Neural crest cell (in vitro differentiated cells): ENCODE measurements around the gene CHCHD6. TPM values are rescaled to one million over a fixed set of nuclear protein-coding genes. Genes with fewer than 3 reads are reported as not detected.
"Not testable (repeated sequence)": the region's sequence is repeated elsewhere in the genome, so short reads cannot be mapped to it uniquely, and the experiment has no call there.

Source experiments
- DNase-seq: peaks from one replicate; pipeline ENCODE4 v3.0.0; 2021; ENCODE audit warnings: low read depth, mixed read lengths, low spot score
- H3K27ac Mint-ChIP-seq: one replicate; pipeline ENCODE4 v1.8.0; 2021; ENCODE audit warnings: mild to moderate bottlenecking, mixed read lengths; ENCODE audit not compliant: unreplicated experiment
- H3K27me3 Mint-ChIP-seq: 2 replicates; pipeline ENCODE4 v1.8.0; 2021; ENCODE audit warnings: low read depth, mild to moderate bottlenecking, mixed read lengths
- H3K36me3 Mint-ChIP-seq: 2 replicates; pipeline ENCODE4 v1.8.0; 2021; ENCODE audit warnings: low read depth, mild to moderate bottlenecking, mixed read lengths
- H3K4me1 Mint-ChIP-seq: 2 replicates; pipeline ENCODE4 v1.8.0; 2021; ENCODE audit warnings: mixed read lengths
- H3K4me3 Mint-ChIP-seq: one replicate; pipeline ENCODE4 v1.8.0; 2021; ENCODE audit warnings: mild to moderate bottlenecking, mixed read lengths
- H3K9me3 Mint-ChIP-seq: 2 replicates; pipeline ENCODE4 v1.8.0; 2021; ENCODE audit warnings: mixed read lengths
- total RNA-seq: library from RNA; stranded (reverse); gene quantifications from 2 replicates; pipeline ENCODE4 v1.2.1, GENCODE V29; 2021
- TF ChIP-seq, protein P1 (sequence below): fragments of 200-600 bp; sonication (generic); conservative IDR thresholded peaks from 2 replicates; pipeline ENCODE4 v1.5.0; 2021; ENCODE audit warnings: antibody characterized with exemption, mild to moderate bottlenecking

CHCHD6 gene
- total RNA-seq, 1 donor from 2014 or later, result 32.9 TPM

DNA sequence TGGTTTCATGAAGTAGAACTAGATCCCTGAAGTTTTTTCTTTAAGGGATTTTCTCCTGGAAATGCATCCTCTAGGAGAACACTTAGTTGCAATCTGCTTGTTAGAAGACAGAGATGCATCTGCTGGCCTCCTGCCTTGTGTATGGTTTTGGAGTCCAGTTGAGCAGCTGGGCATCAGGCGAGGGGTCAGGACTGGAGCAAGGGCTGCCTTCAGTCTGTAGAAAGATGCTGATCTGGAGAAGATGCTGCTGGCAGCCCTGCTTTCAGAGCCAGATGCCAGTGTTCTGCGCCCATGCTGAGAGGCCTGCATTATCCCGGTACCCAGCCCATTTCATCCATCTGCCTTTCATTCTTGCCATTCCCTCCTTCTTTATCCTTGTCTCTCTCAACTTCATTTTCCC is 77.4 kb downstream of the CHCHD6 start:
- no peaks in the 10 kb centered on the region for H3K27me3 Mint-ChIP-seq
- peaks cover 37% of the 10 kb centered on the region for H3K4me1 Mint-ChIP-seq
- no peak overlapping the region for H3K27ac Mint-ChIP-seq
- TF ChIP-seq, protein P1, sequence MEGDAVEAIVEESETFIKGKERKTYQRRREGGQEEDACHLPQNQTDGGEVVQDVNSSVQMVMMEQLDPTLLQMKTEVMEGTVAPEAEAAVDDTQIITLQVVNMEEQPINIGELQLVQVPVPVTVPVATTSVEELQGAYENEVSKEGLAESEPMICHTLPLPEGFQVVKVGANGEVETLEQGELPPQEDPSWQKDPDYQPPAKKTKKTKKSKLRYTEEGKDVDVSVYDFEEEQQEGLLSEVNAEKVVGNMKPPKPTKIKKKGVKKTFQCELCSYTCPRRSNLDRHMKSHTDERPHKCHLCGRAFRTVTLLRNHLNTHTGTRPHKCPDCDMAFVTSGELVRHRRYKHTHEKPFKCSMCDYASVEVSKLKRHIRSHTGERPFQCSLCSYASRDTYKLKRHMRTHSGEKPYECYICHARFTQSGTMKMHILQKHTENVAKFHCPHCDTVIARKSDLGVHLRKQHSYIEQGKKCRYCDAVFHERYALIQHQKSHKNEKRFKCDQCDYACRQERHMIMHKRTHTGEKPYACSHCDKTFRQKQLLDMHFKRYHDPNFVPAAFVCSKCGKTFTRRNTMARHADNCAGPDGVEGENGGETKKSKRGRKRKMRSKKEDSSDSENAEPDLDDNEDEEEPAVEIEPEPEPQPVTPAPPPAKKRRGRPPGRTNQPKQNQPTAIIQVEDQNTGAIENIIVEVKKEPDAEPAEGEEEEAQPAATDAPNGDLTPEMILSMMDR, result no peak
- H3K9me3 Mint-ChIP-seq, result peaks cover 2% of the 10 kb centered on the region
- H3K36me3 Mint-ChIP-seq, result peaks cover 12% of the 10 kb centered on the region
- DNase-seq, result no peak
- H3K4me3 Mint-ChIP-seq, result no peak overlapping the region

- DNase-seq, result no peak
- Mint-ChIP-seq H3K36me3 (peaks cover 12% of the 10 kb centered on the region), H3K4me1 (peaks cover 37% of the 10 kb centered on the region), H3K9me3 (peaks cover 2% of the 10 kb centered on the region), H3K27me3 (no peaks in the 10 kb centered on the region), H3K4me3 (no peak overlapping the region), H3K27ac (no peak overlapping the region)
- TF ChIP-seq, protein P1, result no peak
Observed at GRCh38 chr3:126781889-126782491, 78.0 kb downstream of the CHCHD6 start.

GRCh38 chr3:126782536-126782935 is 78.5 kb downstream of the CHCHD6 start:
- H3K4me3 Mint-ChIP-seq, result no peak overlapping the region
- H3K36me3 Mint-ChIP-seq, result peaks cover 12% of the 10 kb centered on the region
- TF ChIP-seq, protein P1, result no peak
- no peak overlapping the region for H3K27ac Mint-ChIP-seq
- no peak for DNase-seq
- peaks cover 2% of the 10 kb centered on the region for H3K9me3 Mint-ChIP-seq
- H3K4me1 Mint-ChIP-seq, result peaks cover 37% of the 10 kb centered on the region
- no peaks in the 10 kb centered on the region for H3K27me3 Mint-ChIP-seq

GRCh38 chr3:126784254-126784653 is 80.2 kb downstream of the CHCHD6 start:
- no peak for DNase-seq
- peaks cover 2% of the 10 kb centered on the region for H3K9me3 Mint-ChIP-seq
- H3K27me3 Mint-ChIP-seq, result no peaks in the 10 kb centered on the region
- peak overlapping the region; percentile 24 for H3K4me3 Mint-ChIP-seq
- peaks cover 18% of the 10 kb centered on the region for H3K36me3 Mint-ChIP-seq
- peaks cover 37% of the 10 kb centered on the region for H3K4me1 Mint-ChIP-seq
- TF ChIP-seq, protein P1, result no peak
- H3K27ac Mint-ChIP-seq, result peak overlapping the region; percentile 9

GRCh38 chr3:126791320-126791719 is 87.3 kb downstream of the CHCHD6 start:
- peaks cover 24% of the 10 kb centered on the region for H3K9me3 Mint-ChIP-seq

DNA sequence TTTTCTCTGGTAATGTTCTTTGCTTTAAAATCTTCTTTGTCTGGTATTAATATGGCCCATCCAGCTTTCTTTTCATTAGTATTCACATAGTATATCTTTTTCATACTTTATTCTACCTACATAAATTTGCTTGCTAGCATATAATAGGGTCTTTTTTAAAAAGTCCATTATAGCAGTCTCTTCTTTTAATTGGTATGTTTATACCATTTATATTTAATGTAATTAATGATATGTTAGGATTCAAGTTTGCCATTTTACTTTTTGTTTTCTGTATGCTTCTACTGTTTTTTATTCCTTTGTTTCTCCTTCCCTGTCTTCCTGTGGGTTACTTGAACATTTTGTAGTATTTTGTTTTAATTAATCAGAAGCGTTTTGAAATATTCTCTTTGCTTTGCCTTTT is 89.0 kb downstream of the CHCHD6 start:
- TF ChIP-seq, protein P1, result no peak
- Mint-ChIP-seq H3K4me1 (no peaks in the 10 kb centered on the region), H3K27ac (no peak overlapping the region), H3K27me3 (no peaks in the 10 kb centered on the region), H3K4me3 (no peak overlapping the region), H3K36me3 (peaks cover 40% of the 10 kb centered on the region), H3K9me3 (peaks cover 24% of the 10 kb centered on the region)
- no peak for DNase-seq

More at GRCh38 chr3:126791320-126791719, 87.3 kb downstream of the CHCHD6 start:
- not testable (repeated sequence) for H3K4me1 Mint-ChIP-seq, H3K27ac Mint-ChIP-seq, H3K4me3 Mint-ChIP-seq, H3K27me3 Mint-ChIP-seq
- peak; percentile 10 for DNase-seq
- H3K36me3 Mint-ChIP-seq, result peaks cover 35% of the 10 kb centered on the region
